ENCODE measurements around the gene BBS2.

Gene BBS2

DNA sequence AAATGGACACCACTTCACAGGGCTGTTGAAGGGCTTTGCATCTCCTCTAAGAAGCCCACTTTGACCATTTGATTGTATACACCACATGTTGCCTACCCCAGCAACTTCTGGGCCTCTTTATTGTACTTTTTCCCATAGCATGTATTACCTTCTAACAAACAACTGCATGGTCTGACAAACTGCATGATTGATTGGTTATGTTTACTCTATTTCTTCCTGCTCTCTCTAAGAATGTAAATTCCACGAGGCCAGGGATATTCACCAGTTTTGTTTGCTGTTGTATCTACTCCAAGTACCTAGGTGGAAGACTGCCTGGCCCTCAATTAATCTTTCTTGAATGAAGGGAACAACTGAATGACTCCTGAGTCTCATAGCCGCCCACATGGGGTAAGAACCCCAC, 22.2 kb upstream of the BBS2 start:
- TF ChIP-seq ZFX (IDR thresholded peaks at IDR 0.05; ENCODE audit: borderline replicate concordance), result no peak
- TF ChIP-seq, protein P1, sequence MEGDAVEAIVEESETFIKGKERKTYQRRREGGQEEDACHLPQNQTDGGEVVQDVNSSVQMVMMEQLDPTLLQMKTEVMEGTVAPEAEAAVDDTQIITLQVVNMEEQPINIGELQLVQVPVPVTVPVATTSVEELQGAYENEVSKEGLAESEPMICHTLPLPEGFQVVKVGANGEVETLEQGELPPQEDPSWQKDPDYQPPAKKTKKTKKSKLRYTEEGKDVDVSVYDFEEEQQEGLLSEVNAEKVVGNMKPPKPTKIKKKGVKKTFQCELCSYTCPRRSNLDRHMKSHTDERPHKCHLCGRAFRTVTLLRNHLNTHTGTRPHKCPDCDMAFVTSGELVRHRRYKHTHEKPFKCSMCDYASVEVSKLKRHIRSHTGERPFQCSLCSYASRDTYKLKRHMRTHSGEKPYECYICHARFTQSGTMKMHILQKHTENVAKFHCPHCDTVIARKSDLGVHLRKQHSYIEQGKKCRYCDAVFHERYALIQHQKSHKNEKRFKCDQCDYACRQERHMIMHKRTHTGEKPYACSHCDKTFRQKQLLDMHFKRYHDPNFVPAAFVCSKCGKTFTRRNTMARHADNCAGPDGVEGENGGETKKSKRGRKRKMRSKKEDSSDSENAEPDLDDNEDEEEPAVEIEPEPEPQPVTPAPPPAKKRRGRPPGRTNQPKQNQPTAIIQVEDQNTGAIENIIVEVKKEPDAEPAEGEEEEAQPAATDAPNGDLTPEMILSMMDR (IDR thresholded peaks at IDR 0.05), result no peak
- no peak overlapping the region for H3K27ac ChIP-seq

DNA sequence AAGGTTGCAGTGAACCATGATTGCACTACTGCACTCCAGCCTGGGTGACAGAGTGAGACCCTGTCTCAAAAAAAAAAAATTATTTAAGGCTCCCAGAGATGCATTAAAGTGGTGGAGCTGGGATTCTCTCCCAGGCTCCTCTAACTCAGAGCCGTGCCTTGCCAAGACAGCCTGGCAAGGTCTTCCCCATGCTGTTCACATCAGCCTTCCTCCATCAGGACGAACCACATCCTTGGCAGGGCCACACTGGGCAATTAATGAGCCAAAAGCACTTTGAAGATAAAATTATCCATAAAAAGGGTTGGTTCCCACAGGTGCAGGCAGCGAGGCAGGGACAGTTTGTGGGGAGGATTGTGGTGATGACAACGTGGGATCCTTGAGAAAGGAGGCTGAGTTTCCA, 19.8 kb upstream of the BBS2 start:
- TF ChIP-seq ZFX (IDR thresholded peaks at IDR 0.05; ENCODE audit: borderline replicate concordance), result no peak
- TF ChIP-seq, protein P1 (IDR thresholded peaks at IDR 0.05), result no peak
- H3K27ac ChIP-seq, result no peak overlapping the region

DNA sequence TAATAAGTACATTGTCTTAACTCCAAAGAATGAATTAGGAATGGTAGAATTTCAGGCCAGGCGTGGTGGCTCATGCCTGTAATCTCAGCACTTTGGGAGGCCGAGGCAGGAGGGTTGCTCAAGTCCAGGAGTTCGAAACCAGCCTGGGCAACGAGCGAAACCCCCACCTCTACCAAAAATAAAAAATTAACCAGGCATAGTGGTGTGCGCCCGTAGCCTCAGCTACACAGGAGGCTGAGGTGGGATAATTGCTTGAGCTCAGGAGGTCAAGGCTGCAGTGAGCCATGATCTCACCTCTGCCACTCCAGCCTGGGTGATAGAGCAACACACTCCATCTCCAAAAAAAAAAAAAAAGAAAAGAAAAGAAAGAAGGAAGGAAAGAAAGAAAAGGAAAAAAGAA, 18.5 kb upstream of the BBS2 start:
- no peak overlapping the region for H3K27ac ChIP-seq
- TF ChIP-seq, protein P1 (IDR thresholded peaks at IDR 0.05), result no peak
- no peak for TF ChIP-seq ZFX (IDR thresholded peaks at IDR 0.05; ENCODE audit: borderline replicate concordance)

DNA sequence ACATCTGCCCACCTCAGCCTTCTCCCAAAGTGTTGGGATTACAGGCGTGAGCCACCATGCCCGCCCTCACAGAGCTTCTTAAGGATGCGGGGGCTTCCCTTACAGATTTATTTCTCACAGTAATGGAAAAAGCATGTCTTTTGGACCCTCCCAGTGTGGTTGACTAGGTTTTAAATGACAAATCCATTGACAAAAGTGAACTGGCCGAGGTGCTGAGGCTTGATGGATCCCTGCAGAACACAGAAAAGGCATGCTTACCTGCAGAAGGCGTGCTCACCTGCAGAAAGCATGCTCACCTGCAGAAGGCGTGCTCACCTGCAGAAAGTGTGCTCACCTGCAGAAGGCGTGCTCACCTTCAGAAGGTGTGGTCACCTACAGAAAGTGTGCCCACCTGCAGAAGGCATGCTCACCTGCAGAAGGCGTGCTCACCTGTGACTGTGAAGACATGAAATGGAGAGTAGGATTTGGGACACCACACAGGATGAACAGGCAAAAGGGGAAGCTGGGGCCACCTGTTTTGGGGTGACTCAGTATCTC, 15.1 kb upstream of the BBS2 start:
- no peak for TF ChIP-seq ZFX (IDR thresholded peaks at IDR 0.05; ENCODE audit: borderline replicate concordance)
- TF ChIP-seq, protein P1 (IDR thresholded peaks at IDR 0.05), result peak; percentile 52
- H3K27ac ChIP-seq, result no peak overlapping the region

DNA sequence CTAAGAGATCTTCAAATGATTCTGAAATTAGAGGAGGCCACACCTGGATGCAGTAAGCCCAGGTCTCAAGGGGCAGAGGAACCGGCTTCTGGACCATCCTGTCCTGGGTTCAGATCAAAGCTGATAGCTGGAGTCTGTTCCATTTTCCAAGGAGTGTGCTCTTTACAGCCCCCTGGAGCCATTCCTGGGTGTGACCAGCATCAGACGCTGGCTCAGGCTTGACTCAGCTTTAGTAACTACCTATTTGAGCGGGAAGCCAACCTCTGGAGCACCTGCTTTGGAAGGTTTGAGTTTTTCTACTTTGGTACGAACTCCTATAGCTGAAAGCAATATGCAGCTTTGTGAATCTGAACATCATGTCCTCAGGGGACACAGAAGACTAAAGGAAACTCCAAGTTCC, 12.9 kb upstream of the BBS2 start:
- no peak overlapping the region for H3K27ac ChIP-seq
- TF ChIP-seq ZFX (IDR thresholded peaks at IDR 0.05; ENCODE audit: borderline replicate concordance), result no peak
- TF ChIP-seq, protein P1 (IDR thresholded peaks at IDR 0.05), result peak; percentile 36

DNA sequence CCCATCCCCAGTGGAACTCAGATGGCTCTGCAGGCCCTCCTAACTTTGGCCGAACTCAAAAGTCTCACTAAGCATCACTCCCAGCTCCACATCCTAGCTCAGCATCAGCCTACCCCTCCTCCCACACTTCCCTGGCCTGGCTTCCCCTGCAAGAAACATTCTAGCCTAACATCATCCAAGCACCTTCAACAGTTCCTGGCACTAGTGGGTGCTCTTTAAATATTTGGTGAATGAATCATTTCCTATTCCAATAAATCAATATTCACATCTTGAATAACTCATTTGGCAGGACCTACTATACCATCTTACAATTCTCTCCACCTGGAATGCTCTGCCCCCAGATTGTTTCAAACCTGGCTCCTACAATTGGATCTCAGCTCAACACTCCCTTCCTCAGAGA, 11.0 kb upstream of the BBS2 start:
- H3K27ac ChIP-seq, result no peak overlapping the region
- no peak for TF ChIP-seq ZFX (IDR thresholded peaks at IDR 0.05; ENCODE audit: borderline replicate concordance)
- TF ChIP-seq, protein P1 (IDR thresholded peaks at IDR 0.05), result no peak

DNA sequence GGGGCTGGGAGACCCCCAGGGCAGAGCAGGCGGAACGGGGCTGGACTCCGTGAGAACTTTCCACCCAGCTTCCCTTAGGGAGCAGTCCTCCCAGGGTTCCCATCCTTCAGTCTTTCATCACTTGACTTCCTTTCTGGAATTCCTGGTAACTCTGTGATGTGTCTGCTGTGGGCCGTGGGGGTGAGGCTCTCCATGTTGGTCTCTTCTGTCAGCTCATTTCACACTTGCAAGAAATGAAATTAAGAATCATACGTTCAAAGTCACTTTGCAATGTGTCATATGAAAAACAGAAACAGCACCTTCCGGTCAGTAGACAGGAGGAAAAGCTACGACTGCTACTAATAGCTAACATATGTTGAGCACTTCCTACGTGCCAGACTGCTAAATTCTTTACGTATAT, 5.4 kb upstream of the BBS2 start:
- no peak overlapping the region for H3K27ac ChIP-seq
- TF ChIP-seq, protein P1 (IDR thresholded peaks at IDR 0.05), result no peak
- no peak for TF ChIP-seq ZFX (IDR thresholded peaks at IDR 0.05; ENCODE audit: borderline replicate concordance)
